SU-DHL-6 (cell line): ENCODE results near the gene TRMT1.

Experiments
- H2AFZ ChIP-seq: fragments of 200-600 bp; sonication (generic); 2 replicates; pipeline ENCODE4 v1.6.1; 2014; ENCODE audit warnings: low read depth, mild to moderate bottlenecking, moderate library complexity, mixed read lengths, antibody characterized with exemption, low read length; ENCODE audit not compliant: severe bottlenecking
- H3F3A ChIP-seq: fragments of 200-600 bp; shearing (Covaris generic); 2 replicates; pipeline ENCODE4 v1.6.0; 2016; ENCODE audit warnings: antibody characterized with exemption, mild to moderate bottlenecking; ENCODE audit not compliant: insufficient read depth
- H3K27ac ChIP-seq: fragments of 200-600 bp; sonication (generic); 2 replicates; pipeline ENCODE4 v1.5.1; 2016; ENCODE audit warnings: low read depth, mild to moderate bottlenecking, low read length, moderate library complexity, mixed read lengths
- H3K27me3 ChIP-seq: fragments of 200-600 bp; sonication (generic), shearing (Covaris generic); 2 replicates; pipeline ENCODE4 v1.6.0; 2014; ENCODE audit warnings: mild to moderate bottlenecking, low read length
- H3K36me3 ChIP-seq: fragments of 200-600 bp; sonication (generic); 2 replicates; pipeline ENCODE4 v1.6.1; 2014; ENCODE audit warnings: mild to moderate bottlenecking, low read length, mixed read lengths
- H3K4me2 ChIP-seq: fragments of 300-600, 200-600 bp; shearing (Covaris generic), sonication (generic); 2 replicates; pipeline ENCODE4 v1.6.0; 2014; ENCODE audit warnings: low read length, low read depth, mild to moderate bottlenecking; ENCODE audit not compliant: poor library complexity, severe bottlenecking
- H3K4me3 ChIP-seq: fragments of 200-600 bp; sonication (generic); 2 replicates; pipeline ENCODE4 v1.5.1; 2014; ENCODE audit warnings: antibody characterized with exemption, low read length, mild to moderate bottlenecking, mixed read lengths; ENCODE audit not compliant: insufficient read depth, poor library complexity, severe bottlenecking
- H3K79me2 ChIP-seq: fragments of 200-600 bp; sonication (generic); 2 replicates; pipeline ENCODE4 v1.6.1; 2014; ENCODE audit warnings: mild to moderate bottlenecking, low read length, moderate library complexity; ENCODE audit not compliant: insufficient read depth
- H3K9ac ChIP-seq: fragments of 200-600 bp; sonication (generic); 2 replicates; pipeline ENCODE4 v1.7.0; 2014; ENCODE audit warnings: mild to moderate bottlenecking, low read length
- H3K9me2 ChIP-seq: fragments of 200-600 bp; sonication (generic); replicated peaks from 2 replicates; pipeline ENCODE4 v1.6.1; 2014; ENCODE audit warnings: low read length; ENCODE audit not compliant: insufficient read depth
- H3K9me3 ChIP-seq: fragments of 200-600 bp; sonication (generic); 2 replicates; pipeline ENCODE4 v1.6.1; 2014; ENCODE audit warnings: low read length, mixed read lengths; ENCODE audit not compliant: insufficient read depth
- H4K20me1 ChIP-seq: fragments of 200-600 bp; sonication (generic); 2 replicates; pipeline ENCODE4 v1.6.1; 2014; ENCODE audit warnings: low read depth, mild to moderate bottlenecking, antibody characterized with exemption, low read length, moderate library complexity, mixed read lengths
- CTCF ChIP-seq: fragments of 200-600 bp; sonication (generic); IDR thresholded peaks from one replicate; pipeline ENCODE4 v1.5.1; 2017; ENCODE audit warnings: antibody characterized with exemption, mild to moderate bottlenecking, low read length, moderate library complexity; ENCODE audit not compliant: insufficient read depth, poor library complexity, severe bottlenecking
- EZH2phosphoT487 ChIP-seq: fragments of 200-600 bp; sonication (generic), shearing (Covaris generic); conservative IDR thresholded peaks from 2 replicates; pipeline ENCODE4 v1.6.1; 2018; ENCODE audit warnings: mild to moderate bottlenecking, antibody characterized with exemption, low read length, moderate library complexity, mixed read lengths

The TRMT1 gene

GRCh38 chr19:13146763-13147563, 30.4 kb upstream of the TRMT1 start:
- H3K4me2 ChIP-seq, result no peak overlapping the region
- H3K4me3 ChIP-seq, result no peak overlapping the region
- no peaks in the 10 kb centered on the region for H3K36me3 ChIP-seq
- H3K9me3 ChIP-seq, result no peaks in the 10 kb centered on the region
- H3K9ac ChIP-seq, result no peak overlapping the region
- peaks cover 8% of the 10 kb centered on the region for H3K79me2 ChIP-seq
- H3K27ac ChIP-seq, result no peak overlapping the region
- no peak overlapping the region for H2AFZ ChIP-seq
- no peaks in the 10 kb centered on the region for H3K9me2 ChIP-seq
- H3F3A ChIP-seq, result peaks cover under 1% of the 10 kb centered on the region; the same call in 1 of the 2 replicates
- no peak for TF ChIP-seq CTCF
- no peak for TF ChIP-seq EZH2phosphoT487
- H3K27me3 ChIP-seq, result no peaks in the 10 kb centered on the region
- no peaks in the 10 kb centered on the region for H4K20me1 ChIP-seq

GRCh38 chr19:13139633-13140311, 23.2 kb upstream of the TRMT1 start:
- H3K4me3 ChIP-seq, result no peak overlapping the region
- TF ChIP-seq EZH2phosphoT487 (no peak), CTCF (no peak)
- no peaks in the 10 kb centered on the region for H3K27me3 ChIP-seq
- no peaks in the 10 kb centered on the region for H3K9me2 ChIP-seq
- H3K9ac ChIP-seq, result no peak overlapping the region
- no peak overlapping the region for H3K27ac ChIP-seq
- no peaks in the 10 kb centered on the region for H4K20me1 ChIP-seq
- no peak overlapping the region for H3K4me2 ChIP-seq
- H3K36me3 ChIP-seq, result no peaks in the 10 kb centered on the region
- H2AFZ ChIP-seq, result no peak overlapping the region
- H3F3A ChIP-seq, result no peaks in the 10 kb centered on the region
- H3K79me2 ChIP-seq, result no peaks in the 10 kb centered on the region
- no peaks in the 10 kb centered on the region for H3K9me3 ChIP-seq

- Histone ChIP-seq H3K4me3 (no peak overlapping the region), H3K79me2 (no peaks in the 10 kb centered on the region), H3K9me2 (no peaks in the 10 kb centered on the region), H4K20me1 (no peaks in the 10 kb centered on the region), H2AFZ (no peak overlapping the region), H3K4me2 (no peak overlapping the region), H3K27me3 (no peaks in the 10 kb centered on the region), H3K9ac (no peak overlapping the region), H3K36me3 (no peaks in the 10 kb centered on the region), H3F3A (no peaks in the 10 kb centered on the region), H3K27ac (no peak overlapping the region), H3K9me3 (no peaks in the 10 kb centered on the region)
- TF ChIP-seq EZH2phosphoT487 (no peak), CTCF (no peak)
Measured at GRCh38 chr19:13138916-13139198, 22.3 kb upstream of the TRMT1 start.
